ENCODE data around the gene CTAGE9. TPM values are rescaled to one million over a fixed set of nuclear protein-coding genes. Genes with fewer than 3 reads are reported as not detected.

The CTAGE9 gene
- total RNA-seq, 1 experiment from 2014 or later, result not detected

DNA sequence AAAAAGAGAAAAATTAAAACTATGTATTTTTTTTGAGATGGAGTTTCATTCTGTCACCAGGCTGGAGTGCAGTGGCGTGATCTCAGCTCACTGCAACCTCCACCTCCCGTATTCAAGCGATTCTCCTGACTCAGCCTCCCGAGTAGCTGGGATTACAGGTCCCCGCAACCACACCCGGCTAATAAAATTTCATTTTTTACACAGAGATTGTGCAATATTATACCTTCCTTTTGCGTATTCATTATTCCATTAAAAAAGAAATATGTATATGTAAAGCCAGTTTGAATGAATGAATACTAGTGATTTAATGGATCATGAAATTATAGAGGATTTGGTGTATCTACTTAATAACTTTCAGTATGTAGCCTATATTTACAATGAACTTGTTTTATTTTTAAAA is 38.2 kb upstream of the CTAGE9 start:
- Mint-ChIP-seq H3K27ac (no peak overlapping the region), H3K4me1 (peaks cover 12 to 13% of the 10 kb centered on the region in 2 experiments), H3K36me3 (ENCODE audit: insufficient read depth in 1 of 3, low read depth in 3 of 3) (no peaks in the 10 kb centered on the region), H3K4me3 (no peak overlapping the region), H3K27me3 (ENCODE audit: low read depth) (no peaks in the 10 kb centered on the region), H3K9me3 (no peaks in the 10 kb centered on the region)
- no CpG with 5 or more reads among the region's 7 CpGs for WGBS (ENCODE audit: extremely low coverage, insufficient read length, low lambda C conversion rate)
- Histone ChIP-seq H3K56ac (ENCODE audit: insufficient read length, low read depth, low read length) (no peak overlapping the region), H4K91ac (ENCODE audit: insufficient read length, low read depth, low read length) (no peak overlapping the region), H4K5ac (ENCODE audit: insufficient read length, low read depth, low read length) (no peak overlapping the region), H3K27me3 (ENCODE audit: insufficient read depth, low read length) (no peaks in the 10 kb centered on the region), H2BK5ac (ENCODE audit: insufficient read length, low read length) (no peak overlapping the region), H3K18ac (ENCODE audit: insufficient read length, low read depth, low read length) (no peak overlapping the region), H3K4me2 (ENCODE audit: insufficient read depth, insufficient read length, low read length) (no peak overlapping the region), H2BK12ac (ENCODE audit: insufficient read length, low read depth, low read length) (no peak overlapping the region), H2BK20ac (ENCODE audit: low read depth, low read length, poor library complexity, severe bottlenecking) (no peak overlapping the region), H3K9me3 (ENCODE audit: control insufficient read depth, low read depth, low read length) (no peaks in the 10 kb centered on the region), H3K14ac (ENCODE audit: insufficient read depth, low read length) (no peak overlapping the region), H2AK5ac (ENCODE audit: insufficient read length, low read length) (no peak overlapping the region), H2BK120ac (ENCODE audit: low read depth, low read length, poor library complexity, severe bottlenecking) (no peak overlapping the region), H4K8ac (replicated peaks; ENCODE audit: insufficient read length, low read depth, low read length) (no peak overlapping the region), H3K23me2 (ENCODE audit: insufficient read length, low read depth, low read length, poor library complexity, severe bottlenecking) (no peaks in the 10 kb centered on the region), H3K79me2 (ENCODE audit: insufficient read depth, low read length) (no peaks in the 10 kb centered on the region), H3K79me1 (ENCODE audit: insufficient read depth, low read depth, low read length, poor library complexity, severe bottlenecking) (no peaks in the 10 kb centered on the region), H3K4ac (ENCODE audit: low read depth, low read length) (no peak overlapping the region), H3K9ac (ENCODE audit: extremely low read depth, insufficient read length, low read length) (no peak overlapping the region), H3T11ph (ENCODE audit: low read length) (no peak overlapping the region), H2AFZ (ENCODE audit: low read length) (no peak overlapping the region), H4K20me1 (ENCODE audit: control insufficient read depth, insufficient read depth, insufficient read length) (no peaks in the 10 kb centered on the region), H2BK15ac (ENCODE audit: low read depth, low read length) (no peak overlapping the region), H3K27ac (ENCODE audit: insufficient read length, low read depth, low read length) (no peak overlapping the region), H3K23ac (ENCODE audit: insufficient read length, low read depth, low read length) (no peak overlapping the region), H3K4me1 (ENCODE audit: insufficient read depth, low read length) (peaks cover 5% of the 10 kb centered on the region; the same call in 1 of the 2 replicates)
- TF ChIP-seq, protein P1, sequence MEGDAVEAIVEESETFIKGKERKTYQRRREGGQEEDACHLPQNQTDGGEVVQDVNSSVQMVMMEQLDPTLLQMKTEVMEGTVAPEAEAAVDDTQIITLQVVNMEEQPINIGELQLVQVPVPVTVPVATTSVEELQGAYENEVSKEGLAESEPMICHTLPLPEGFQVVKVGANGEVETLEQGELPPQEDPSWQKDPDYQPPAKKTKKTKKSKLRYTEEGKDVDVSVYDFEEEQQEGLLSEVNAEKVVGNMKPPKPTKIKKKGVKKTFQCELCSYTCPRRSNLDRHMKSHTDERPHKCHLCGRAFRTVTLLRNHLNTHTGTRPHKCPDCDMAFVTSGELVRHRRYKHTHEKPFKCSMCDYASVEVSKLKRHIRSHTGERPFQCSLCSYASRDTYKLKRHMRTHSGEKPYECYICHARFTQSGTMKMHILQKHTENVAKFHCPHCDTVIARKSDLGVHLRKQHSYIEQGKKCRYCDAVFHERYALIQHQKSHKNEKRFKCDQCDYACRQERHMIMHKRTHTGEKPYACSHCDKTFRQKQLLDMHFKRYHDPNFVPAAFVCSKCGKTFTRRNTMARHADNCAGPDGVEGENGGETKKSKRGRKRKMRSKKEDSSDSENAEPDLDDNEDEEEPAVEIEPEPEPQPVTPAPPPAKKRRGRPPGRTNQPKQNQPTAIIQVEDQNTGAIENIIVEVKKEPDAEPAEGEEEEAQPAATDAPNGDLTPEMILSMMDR (conservative IDR thresholded peaks at IDR 0.05), result no peak
- DNase-seq, result no peak
